ENCODE data around the gene ZNF649. TPM values are rescaled to one million over a fixed set of nuclear protein-coding genes. Genes with fewer than 3 reads are reported as not detected.
"Not testable (repeated sequence)": the region's sequence is repeated elsewhere in the genome, so short reads cannot be mapped to it uniquely, and the experiment has no call there.

Gene ZNF649
- total and polyA plus RNA-seq, 12 donors = 2.7 to 16.3 (median 9.7) TPM

DNA sequence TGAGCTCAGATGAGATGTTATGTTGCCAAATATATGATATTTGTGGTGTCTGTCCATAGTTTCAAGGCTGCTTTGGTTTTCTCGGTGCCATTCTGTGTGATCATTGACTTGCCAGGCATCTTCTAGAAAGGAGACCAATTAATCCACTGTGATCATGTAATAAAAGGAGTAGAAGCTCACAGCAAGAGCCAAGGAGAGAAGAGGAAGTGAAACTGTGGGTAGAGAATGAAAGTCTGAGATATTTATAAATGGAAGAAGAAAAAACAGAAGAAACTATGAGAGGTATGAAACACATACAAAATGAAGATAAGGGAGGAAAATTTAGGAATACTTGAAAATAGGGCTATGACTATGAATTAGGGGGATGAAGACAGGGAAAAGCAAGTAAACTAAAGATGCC is 11.3 kb upstream of the ZNF649 start:
- H3K4me3 ChIP-seq = no peak overlapping the region
- H3K4me1 ChIP-seq (replicated peaks in 1 of 2) = no peaks in the 10 kb centered on the region
- no peak for DNase-seq
- no peaks in the 10 kb centered on the region for H3K27me3 ChIP-seq
- WGBS, 4 donors = 86 to 98% (median 92%) methylated on average over 1 of the region's 1 CpG
- H3K9me3 ChIP-seq (replicated peaks in 1 of 3) = peaks cover 0 to 51% (median 11%) of the 10 kb centered on the region in 3 donors
- intact Hi-C loops (cut with DNase I) = no loop called here
- no peaks in the 10 kb centered on the region for H3K36me3 ChIP-seq (replicated peaks in 1 of 2)
- TF ChIP-seq CTCF (IDR thresholded peaks at IDR 0.05) (no peak), POLR2A (IDR thresholded peaks at IDR 0.05) (no peak)
- H3K27ac ChIP-seq = no peak overlapping the region

- H3K9me3 ChIP-seq (replicated peaks in 1 of 3) = peaks cover 0 to 44% (median 11%) of the 10 kb centered on the region in 3 donors
- H3K4me1 ChIP-seq (replicated peaks in 1 of 2) = no peaks in the 10 kb centered on the region
- 69 to 80% (median 75%) methylated on average over 5 of the region's 5 CpGs for WGBS, 4 donors
- H3K36me3 ChIP-seq (replicated peaks in 1 of 2) = no peaks in the 10 kb centered on the region
- no peak overlapping the region for H3K4me3 ChIP-seq
- no peak for DNase-seq
- intact Hi-C loops (cut with DNase I) = no loop called here
- H3K27ac ChIP-seq = no peak overlapping the region
- no peaks in the 10 kb centered on the region for H3K27me3 ChIP-seq
- TF ChIP-seq POLR2A (IDR thresholded peaks at IDR 0.05) (no peak), CTCF (IDR thresholded peaks at IDR 0.05) (no peak)
These were observed 10.6 kb upstream of the ZNF649 start for GRCh38 chr19:51915324-51915867.

DNA sequence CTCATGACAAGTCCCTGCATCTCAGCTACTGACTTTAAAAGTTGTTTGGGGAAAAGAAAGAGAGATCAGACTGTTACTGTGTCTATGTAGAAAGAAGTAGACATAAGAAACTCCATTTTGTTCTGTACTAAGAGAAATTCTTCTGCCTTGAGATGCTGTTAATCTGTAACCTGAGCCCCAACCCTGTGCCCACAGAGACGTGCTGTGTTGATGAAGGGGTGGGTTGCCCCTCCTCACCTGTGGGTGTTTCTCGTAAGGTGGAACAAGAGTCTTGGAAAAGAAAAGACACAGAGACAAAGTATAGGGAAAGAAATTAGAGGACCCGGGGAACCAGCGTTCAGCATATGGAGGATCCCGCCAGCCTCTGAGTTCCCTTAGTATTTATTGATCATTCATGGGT is 3.2 kb upstream of the ZNF649 start:
- H3K27ac ChIP-seq; H3K27me3 ChIP-seq; DNase-seq; H3K9me3 ChIP-seq (replicated peaks in 1 of 3); intact Hi-C loops (cut with DNase I); H3K36me3 ChIP-seq (replicated peaks in 1 of 2); H3K4me3 ChIP-seq: not testable (repeated sequence)
- WGBS, 4 donors = 20 to 31% (median 27%) methylated on average over 5 of the region's 5 CpGs
- peaks cover 9 to 10% of the 10 kb centered on the region in 2 donors for H3K4me1 ChIP-seq (replicated peaks in 1 of 2)

GRCh38 chr19:51906108-51906507 is 1.3 kb upstream of the ZNF649 start:
- H3K4me1 ChIP-seq (replicated peaks in 1 of 2) = peaks cover 9 to 10% of the 10 kb centered on the region in 2 donors
- WGBS, 4 donors = 37 to 40% (median 38%) methylated on average over 9 of the region's 9 CpGs
- H3K27ac ChIP-seq; DNase-seq; H3K36me3 ChIP-seq (replicated peaks in 1 of 2); H3K9me3 ChIP-seq (replicated peaks in 1 of 3); H3K27me3 ChIP-seq; H3K4me3 ChIP-seq; intact Hi-C loops (cut with DNase I): not testable (repeated sequence)

DNA sequence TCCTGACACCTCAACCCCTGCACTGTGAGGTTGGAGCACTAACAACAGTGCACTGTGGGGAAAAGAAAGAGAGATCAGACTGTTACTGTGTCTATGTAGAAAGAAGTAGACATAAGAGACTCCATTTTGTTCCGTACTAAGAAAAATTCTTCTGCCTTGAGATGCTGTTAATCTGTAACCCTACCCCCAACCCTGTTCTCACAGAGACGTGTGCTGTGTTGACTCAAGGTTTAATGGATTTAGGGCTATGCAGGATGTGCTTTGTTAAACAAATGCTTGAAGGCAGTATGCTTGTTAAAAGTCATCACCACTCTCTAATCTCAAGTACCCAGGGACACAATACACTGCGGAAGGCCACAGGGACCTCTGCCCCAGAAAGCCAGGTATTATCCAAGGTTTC is 822 bp upstream of the ZNF649 start:
- intact Hi-C loops (cut with DNase I); H3K27me3 ChIP-seq: not testable (repeated sequence)
- 75 to 89% (median 83%) methylated on average over 3 of the region's 3 CpGs for WGBS, 4 donors

GRCh38 chr19:51905206-51905605 is 389 bp upstream of the ZNF649 start:
- no peaks in the 10 kb centered on the region for H3K36me3 ChIP-seq (replicated peaks in 1 of 2)
- H3K27me3 ChIP-seq = peaks cover 3% of the 10 kb centered on the region
- intact Hi-C loops (cut with DNase I) = no loop called here
- WGBS, 4 donors = 32 to 46% (median 35%) methylated on average over 3 of the region's 3 CpGs
- no peak overlapping the region for H3K27ac ChIP-seq
- TF ChIP-seq CTCF (IDR thresholded peaks at IDR 0.05) (no peak), POLR2A (IDR thresholded peaks at IDR 0.05) (no peak)
- no peak for DNase-seq
- peaks cover 0 to 9% (median 0%) of the 10 kb centered on the region in 3 donors for H3K9me3 ChIP-seq (replicated peaks in 1 of 3)
- peak overlapping the region in 1 of 4 donors; percentile 94 for H3K4me3 ChIP-seq
- H3K4me1 ChIP-seq (replicated peaks in 1 of 2) = peaks cover 9 to 10% of the 10 kb centered on the region in 2 donors

More for the DNA sequence above, 822 bp upstream of the ZNF649 start:
- H3K4me1 ChIP-seq (replicated peaks in 1 of 2) = peaks cover 9 to 10% of the 10 kb centered on the region in 2 donors
- DNase-seq; H3K4me3 ChIP-seq; H3K9me3 ChIP-seq (replicated peaks in 1 of 3); H3K36me3 ChIP-seq (replicated peaks in 1 of 2); H3K27ac ChIP-seq: not testable (repeated sequence)
